CD4-positive, alpha-beta T cell treated with Interleukin-6 at 100 ng/mL for 8 hours (primary cell): ENCODE results near the gene PEX19.

Source experiments
- DNase-seq: peaks from one replicate; pipeline ENCODE4 v3.0.0-alpha.2; 2020; ENCODE audit warnings: mixed read lengths, low spot score

The PEX19 gene

GRCh38 chr1:160237558-160237957 lies 47.4 kb downstream of the PEX19 start:
- no peak for DNase-seq

- DNase-seq = no peak
Observed at GRCh38 chr1:160236806-160237205, 48.1 kb downstream of the PEX19 start.

GRCh38 chr1:160232911-160233310 lies 52.0 kb downstream of the PEX19 start:
- no peak for DNase-seq

GRCh38 chr1:160228431-160228830 lies 56.5 kb downstream of the PEX19 start:
- no peak for DNase-seq

GRCh38 chr1:160227561-160227960 lies 57.4 kb downstream of the PEX19 start:
- DNase-seq = no peak

GRCh38 chr1:160227034-160227433 lies 57.9 kb downstream of the PEX19 start:
- DNase-seq = no peak
